Breast epithelium (tissue), 3 donors: ENCODE measurements around the gene CHST1.

Experiments used
- POLR2A ChIP-seq: fragments of 450-650 bp; IDR thresholded peaks from one replicate; pipeline ENCODE4 v1.6.1; 2016; ENCODE audit warnings: antibody characterized with exemption, mild to moderate bottlenecking, moderate library complexity
- POLR2AphosphoS5 ChIP-seq, 3 donors: sonication (generic); formaldehyde crosslinking; IDR thresholded peaks; one replicate each; pipeline ENCODE4 v1.6.1; 2017; ENCODE audit warnings: antibody characterized with exemption in 3 of 3
- TF ChIP-seq, protein P1 (sequence below), 3 donors: fragments of 450-650 bp; IDR thresholded peaks; one replicate each; pipeline ENCODE4 v1.5.1; 2016 to 2017; ENCODE audit warnings: antibody characterized with exemption in 3 of 3, mild to moderate bottlenecking in 3 of 3, moderate library complexity in 3 of 3

- TF ChIP-seq POLR2AphosphoS5 (IDR thresholded peaks at IDR 0.05) (no peak), POLR2A (no peak)
- TF ChIP-seq, protein P1, sequence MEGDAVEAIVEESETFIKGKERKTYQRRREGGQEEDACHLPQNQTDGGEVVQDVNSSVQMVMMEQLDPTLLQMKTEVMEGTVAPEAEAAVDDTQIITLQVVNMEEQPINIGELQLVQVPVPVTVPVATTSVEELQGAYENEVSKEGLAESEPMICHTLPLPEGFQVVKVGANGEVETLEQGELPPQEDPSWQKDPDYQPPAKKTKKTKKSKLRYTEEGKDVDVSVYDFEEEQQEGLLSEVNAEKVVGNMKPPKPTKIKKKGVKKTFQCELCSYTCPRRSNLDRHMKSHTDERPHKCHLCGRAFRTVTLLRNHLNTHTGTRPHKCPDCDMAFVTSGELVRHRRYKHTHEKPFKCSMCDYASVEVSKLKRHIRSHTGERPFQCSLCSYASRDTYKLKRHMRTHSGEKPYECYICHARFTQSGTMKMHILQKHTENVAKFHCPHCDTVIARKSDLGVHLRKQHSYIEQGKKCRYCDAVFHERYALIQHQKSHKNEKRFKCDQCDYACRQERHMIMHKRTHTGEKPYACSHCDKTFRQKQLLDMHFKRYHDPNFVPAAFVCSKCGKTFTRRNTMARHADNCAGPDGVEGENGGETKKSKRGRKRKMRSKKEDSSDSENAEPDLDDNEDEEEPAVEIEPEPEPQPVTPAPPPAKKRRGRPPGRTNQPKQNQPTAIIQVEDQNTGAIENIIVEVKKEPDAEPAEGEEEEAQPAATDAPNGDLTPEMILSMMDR (IDR thresholded peaks at IDR 0.05) = no peak
Observed at GRCh38 chr11:45655012-45655283, 10.5 kb downstream of the CHST1 start.
